ENCODE data around the gene AGPS.

GRCh38 chr2:177429688-177430325 lies 37.2 kb downstream of the AGPS start:
- TF ChIP-seq, protein P1, sequence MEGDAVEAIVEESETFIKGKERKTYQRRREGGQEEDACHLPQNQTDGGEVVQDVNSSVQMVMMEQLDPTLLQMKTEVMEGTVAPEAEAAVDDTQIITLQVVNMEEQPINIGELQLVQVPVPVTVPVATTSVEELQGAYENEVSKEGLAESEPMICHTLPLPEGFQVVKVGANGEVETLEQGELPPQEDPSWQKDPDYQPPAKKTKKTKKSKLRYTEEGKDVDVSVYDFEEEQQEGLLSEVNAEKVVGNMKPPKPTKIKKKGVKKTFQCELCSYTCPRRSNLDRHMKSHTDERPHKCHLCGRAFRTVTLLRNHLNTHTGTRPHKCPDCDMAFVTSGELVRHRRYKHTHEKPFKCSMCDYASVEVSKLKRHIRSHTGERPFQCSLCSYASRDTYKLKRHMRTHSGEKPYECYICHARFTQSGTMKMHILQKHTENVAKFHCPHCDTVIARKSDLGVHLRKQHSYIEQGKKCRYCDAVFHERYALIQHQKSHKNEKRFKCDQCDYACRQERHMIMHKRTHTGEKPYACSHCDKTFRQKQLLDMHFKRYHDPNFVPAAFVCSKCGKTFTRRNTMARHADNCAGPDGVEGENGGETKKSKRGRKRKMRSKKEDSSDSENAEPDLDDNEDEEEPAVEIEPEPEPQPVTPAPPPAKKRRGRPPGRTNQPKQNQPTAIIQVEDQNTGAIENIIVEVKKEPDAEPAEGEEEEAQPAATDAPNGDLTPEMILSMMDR (IDR thresholded peaks at IDR 0.05; ENCODE audit: low read depth, low read length, poor library complexity, severe bottlenecking): no peak
- no peak for TF ChIP-seq EZH2phosphoT487 (IDR thresholded peaks at IDR 0.05; ENCODE audit: borderline replicate concordance, low read length)
